Measurements from ENCODE around the gene CR1L. TPM values are rescaled to one million over a fixed set of nuclear protein-coding genes. Genes with fewer than 3 reads are reported as not detected.
A peak's percentile ranks its signal among the peaks of the same experiment; 100 is the strongest.
"Not testable (repeated sequence)": the region's sequence is repeated elsewhere in the genome, so short reads cannot be mapped to it uniquely, and the experiment has no call there.

The CR1L gene
- total RNA-seq, 1 donor from 2014 or later: 0.43 TPM

- not testable (repeated sequence) for DNase-seq (ENCODE audit: low spot score); ATAC-seq
Measured at GRCh38 chr1:207680590-207681388, 35.9 kb downstream of the CR1L start.

- DNase-seq (ENCODE audit: low spot score); ATAC-seq: not testable (repeated sequence)
Measured at GRCh38 chr1:207682872-207683434, 38.0 kb downstream of the CR1L start.

- ATAC-seq; DNase-seq (ENCODE audit: low spot score): not testable (repeated sequence)
Measured at GRCh38 chr1:207690551-207690950, 45.6 kb downstream of the CR1L start.

GRCh38 chr1:207691010-207691409, 46.1 kb downstream of the CR1L start:
- no peak for ATAC-seq
- no peak for DNase-seq (ENCODE audit: low spot score)

DNA sequence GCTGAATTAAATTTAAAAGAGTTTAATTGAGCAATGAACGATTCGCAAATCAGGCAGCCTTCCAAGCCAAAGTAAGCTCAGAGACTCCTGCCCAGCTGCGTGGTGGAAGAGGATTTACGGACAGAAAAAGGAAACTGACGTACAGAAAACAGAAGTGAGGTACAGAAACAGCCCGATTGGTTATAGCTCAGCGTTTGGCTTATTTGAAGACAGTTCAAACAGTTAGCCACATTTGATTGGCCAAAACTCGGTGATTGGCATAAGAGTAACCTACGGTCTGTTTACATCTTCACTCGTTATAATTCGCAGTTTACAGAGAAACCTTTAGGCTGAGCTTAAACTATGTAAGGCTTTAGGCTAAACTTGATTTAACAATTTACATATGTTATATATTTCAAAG, 46.9 kb downstream of the CR1L start:
- DNase-seq (ENCODE audit: low spot score): no peak
- no peak for ATAC-seq

DNA sequence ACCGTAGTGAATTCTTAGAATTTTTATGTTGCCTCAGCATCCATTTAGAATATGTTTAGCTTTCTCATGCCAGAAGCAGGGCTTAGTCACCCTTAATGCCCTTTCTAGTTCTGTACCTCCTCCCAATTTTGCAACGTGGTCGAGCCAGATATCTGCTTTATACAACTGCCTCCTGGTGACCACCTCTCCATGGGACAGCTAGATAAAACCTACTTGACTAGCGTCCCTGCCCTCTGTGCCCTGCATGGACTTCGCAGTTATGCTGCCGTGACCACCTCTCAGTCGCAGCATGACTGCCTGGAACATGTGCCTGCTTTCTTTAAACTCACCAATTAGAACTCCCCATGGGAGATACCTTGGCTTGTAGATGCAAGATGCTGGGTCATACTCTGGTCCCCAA, 47.4 kb downstream of the CR1L start:
- ATAC-seq; DNase-seq (ENCODE audit: low spot score): not testable (repeated sequence)

DNA sequence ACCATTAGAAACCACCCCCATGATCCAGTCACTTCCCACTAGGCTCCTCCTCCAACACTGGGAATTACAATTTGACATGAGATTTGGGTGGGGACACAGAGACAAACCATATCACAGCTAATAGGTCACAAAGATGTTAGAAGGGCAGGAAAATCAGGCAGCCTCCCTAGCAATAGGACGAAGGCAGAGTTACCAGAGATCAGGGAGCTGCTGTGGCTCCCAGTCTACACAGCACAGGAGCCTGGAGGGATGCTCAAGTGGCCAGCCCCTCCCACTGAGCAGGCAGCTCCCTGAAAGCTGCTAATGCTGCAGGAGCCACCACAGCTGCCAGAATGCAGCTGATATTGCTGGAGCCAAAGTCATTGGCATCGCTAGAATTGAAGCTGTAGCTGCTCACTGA, 51.0 kb downstream of the CR1L start:
- DNase-seq (ENCODE audit: low spot score) (no peak), ATAC-seq (no peak)

GRCh38 chr1:207698822-207699483, 54.0 kb downstream of the CR1L start:
- DNase-seq (ENCODE audit: low spot score) (peak; percentile 69), ATAC-seq (peak; percentile 99)

- ATAC-seq (no peak), DNase-seq (ENCODE audit: low spot score) (no peak)
Measured at GRCh38 chr1:207702317-207702716, 57.4 kb downstream of the CR1L start.

DNA sequence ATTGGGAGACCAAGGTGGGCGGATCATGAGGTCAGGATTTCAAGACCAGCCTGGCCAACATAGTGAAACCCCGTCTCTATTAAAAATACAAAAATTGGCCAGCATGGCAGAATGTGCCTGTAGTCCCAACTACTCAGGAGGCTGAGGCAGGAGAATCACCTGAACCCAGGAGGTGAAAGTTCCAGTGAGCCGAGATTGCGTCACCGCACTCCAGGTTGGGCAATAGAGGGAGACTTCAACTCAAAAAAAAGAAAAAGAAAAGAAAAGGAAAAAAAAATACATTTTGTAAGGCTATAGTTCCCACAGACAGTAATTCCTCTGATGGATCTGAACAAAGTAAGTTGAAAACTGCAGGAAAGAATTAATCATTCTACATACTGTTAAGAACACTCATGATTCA, 58.8 kb downstream of the CR1L start:
- DNase-seq (ENCODE audit: low spot score): no peak
- ATAC-seq: no peak

- ATAC-seq; DNase-seq (ENCODE audit: low spot score): not testable (repeated sequence)
Measured at GRCh38 chr1:207708004-207708403, 63.1 kb downstream of the CR1L start.

- ATAC-seq (peak; percentile 65), DNase-seq (ENCODE audit: low spot score) (no peak)
Measured at GRCh38 chr1:207711285-207711684, 66.4 kb downstream of the CR1L start.

DNA sequence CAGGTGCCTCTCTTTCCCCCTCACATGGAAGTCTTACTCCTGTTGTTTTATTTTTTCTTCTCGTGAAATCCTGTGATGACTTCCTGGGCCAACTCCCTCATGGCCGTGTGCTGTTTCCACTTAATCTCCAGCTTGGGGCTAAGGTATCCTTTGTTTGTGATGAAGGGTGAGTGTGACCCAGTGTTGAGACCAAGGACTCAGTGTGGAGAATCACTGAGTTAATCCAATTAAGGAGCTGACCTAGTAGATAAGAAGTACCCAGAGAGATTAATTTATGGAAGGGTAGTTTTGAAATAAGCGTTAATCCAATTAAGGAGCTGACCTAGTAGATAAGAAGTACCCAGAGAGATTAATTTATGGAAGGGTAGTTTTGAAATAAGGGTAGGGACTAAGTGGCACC, 67.8 kb downstream of the CR1L start:
- not testable (repeated sequence) for DNase-seq (ENCODE audit: low spot score); ATAC-seq

- ATAC-seq (no peak), DNase-seq (ENCODE audit: low spot score) (no peak)
Measured at GRCh38 chr1:207713529-207713928, 68.6 kb downstream of the CR1L start.

DNA sequence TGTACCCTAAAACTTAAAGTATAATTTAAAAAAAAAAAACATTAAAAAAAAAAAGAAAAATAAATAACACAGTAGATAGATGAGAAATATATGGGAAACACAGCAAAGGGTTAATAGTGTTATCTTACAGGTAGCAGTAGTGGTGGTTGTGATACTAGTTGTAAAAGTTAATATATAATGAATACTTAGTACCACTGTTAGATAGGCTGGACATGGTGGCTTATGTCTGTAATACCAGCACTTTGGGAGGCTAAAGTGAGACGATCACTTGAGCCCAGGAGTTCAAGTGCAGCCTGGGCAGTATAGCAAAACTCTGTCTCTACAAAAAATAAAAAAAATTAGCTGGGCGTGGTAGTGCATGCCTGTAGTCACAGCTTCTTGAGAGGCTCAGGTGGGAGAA, 74.3 kb downstream of the CR1L start:
- ATAC-seq (no peak), DNase-seq (ENCODE audit: low spot score) (no peak)

GRCh38 chr1:207728200-207728858, 83.4 kb downstream of the CR1L start:
- DNase-seq (ENCODE audit: low spot score); ATAC-seq: not testable (repeated sequence)

GRCh38 chr1:207737503-207738157, 92.7 kb downstream of the CR1L start:
- not testable (repeated sequence) for DNase-seq (ENCODE audit: low spot score)
- peak; percentile 19 for ATAC-seq

DNA sequence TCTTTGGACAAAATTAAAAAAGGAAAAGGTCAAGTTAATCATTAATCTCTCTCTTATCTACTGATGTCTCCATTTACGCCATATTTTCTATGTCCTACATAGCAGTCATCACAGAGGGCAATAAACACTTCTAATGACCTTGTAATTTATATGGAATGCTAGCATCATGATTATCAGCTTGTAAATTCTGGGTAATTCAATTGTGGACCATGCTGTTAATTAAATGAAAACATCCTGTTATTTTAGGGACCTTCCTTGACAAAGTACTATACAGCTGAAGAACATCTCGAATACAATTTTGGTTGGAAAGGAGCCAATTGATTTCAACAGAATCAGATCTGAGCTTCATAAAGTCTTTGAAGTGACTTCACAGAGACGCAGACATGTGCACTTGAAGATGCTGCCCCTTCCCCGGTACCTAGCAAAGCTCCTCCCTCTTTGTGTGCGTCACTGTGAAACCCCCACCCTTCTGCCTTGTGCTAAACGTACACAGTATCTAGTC, 93.3 kb downstream of the CR1L start:
- ATAC-seq: peak; percentile 77
- not testable (repeated sequence) for DNase-seq (ENCODE audit: low spot score)

- ATAC-seq (no peak), DNase-seq (ENCODE audit: low spot score) (no peak)
Measured at GRCh38 chr1:207740207-207740606, 95.3 kb downstream of the CR1L start.

- no peak for ATAC-seq
- no peak for DNase-seq (ENCODE audit: low spot score)
Measured at GRCh38 chr1:207742850-207743555, 98.1 kb downstream of the CR1L start.
